A673 (cell line): Measurements from ENCODE around the gene PTP4A2.

Experiments used
- EZH2 ChIP-seq: fragments of 200-600 bp; sonication (generic); IDR thresholded peaks from 2 replicates; pipeline ENCODE4 v1.6.1; 2017; ENCODE audit warnings: borderline replicate concordance, low read depth, mild to moderate bottlenecking, mixed read lengths, antibody characterized with exemption, low read length; ENCODE audit not compliant: poor library complexity, severe bottlenecking
- TF ChIP-seq, protein P1 (sequence below): fragments of 300-800, 200-600 bp; sonication (generic); conservative IDR thresholded peaks from 2 replicates; pipeline ENCODE4 v1.5.1; 2017; ENCODE audit warnings: low read depth, mild to moderate bottlenecking, antibody characterized with exemption, low read length, moderate library complexity, mixed read lengths

DNA sequence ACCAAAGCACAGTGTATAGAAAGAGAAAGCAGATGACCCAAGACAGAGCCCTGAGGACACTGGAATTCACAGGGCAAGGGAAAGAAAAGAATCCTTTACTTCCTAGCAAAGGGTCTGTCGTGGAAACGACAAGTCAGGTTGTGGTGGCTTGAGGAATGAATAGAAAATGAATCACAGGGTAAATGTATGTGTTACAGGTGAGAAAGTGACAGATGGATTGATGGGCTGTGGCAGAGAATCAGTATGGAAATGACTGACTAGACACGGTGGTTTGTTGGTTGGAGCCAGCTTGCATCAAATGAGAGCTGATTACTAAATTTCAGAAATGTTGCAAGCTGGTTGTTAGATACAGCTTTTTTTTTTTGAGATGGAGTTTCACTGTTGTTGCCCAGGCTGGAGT lies 46.9 kb downstream of the PTP4A2 start:
- TF ChIP-seq EZH2, result no peak
- TF ChIP-seq, protein P1, sequence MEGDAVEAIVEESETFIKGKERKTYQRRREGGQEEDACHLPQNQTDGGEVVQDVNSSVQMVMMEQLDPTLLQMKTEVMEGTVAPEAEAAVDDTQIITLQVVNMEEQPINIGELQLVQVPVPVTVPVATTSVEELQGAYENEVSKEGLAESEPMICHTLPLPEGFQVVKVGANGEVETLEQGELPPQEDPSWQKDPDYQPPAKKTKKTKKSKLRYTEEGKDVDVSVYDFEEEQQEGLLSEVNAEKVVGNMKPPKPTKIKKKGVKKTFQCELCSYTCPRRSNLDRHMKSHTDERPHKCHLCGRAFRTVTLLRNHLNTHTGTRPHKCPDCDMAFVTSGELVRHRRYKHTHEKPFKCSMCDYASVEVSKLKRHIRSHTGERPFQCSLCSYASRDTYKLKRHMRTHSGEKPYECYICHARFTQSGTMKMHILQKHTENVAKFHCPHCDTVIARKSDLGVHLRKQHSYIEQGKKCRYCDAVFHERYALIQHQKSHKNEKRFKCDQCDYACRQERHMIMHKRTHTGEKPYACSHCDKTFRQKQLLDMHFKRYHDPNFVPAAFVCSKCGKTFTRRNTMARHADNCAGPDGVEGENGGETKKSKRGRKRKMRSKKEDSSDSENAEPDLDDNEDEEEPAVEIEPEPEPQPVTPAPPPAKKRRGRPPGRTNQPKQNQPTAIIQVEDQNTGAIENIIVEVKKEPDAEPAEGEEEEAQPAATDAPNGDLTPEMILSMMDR, result no peak
